HepG2 (cell line): ENCODE data around the gene PDIA6. TPM values are rescaled to one million over a fixed set of nuclear protein-coding genes. Genes with fewer than 3 reads are reported as not detected.

Experiments used
- ATAC-seq: fragments of 200-7000 bp; cut with Tn5 transposase; 3 replicates; pipeline ENCODE4 v1.9.1; 2020; ENCODE audit warnings: mild to moderate bottlenecking, moderate library complexity
- BruUV-seq: library from RNA; stranded (reverse); fragments of 400-500 nt; replicated peaks from 2 replicates; lab custom pipeline; 2021; lab: Mats Ljungman, UMichigan
- CTCF ChIA-PET: fragments of 300-600 bp; formaldehyde crosslinking; extraction: SDS; loops from one replicate; lab custom pipeline; 2021; ENCODE audit warnings: low total read pairs, inconsistent platforms, low intra/inter-chr PET ratio; lab: Yijun Ruan, JAX
- POLR2A ChIA-PET: fragments of 350-600 bp; sonication (Branson Sonifier 250); formaldehyde crosslinking; loops from one replicate; lab custom pipeline; 2020; ENCODE audit warnings: antibody characterized with exemption, inconsistent platforms; lab: Yijun Ruan, JAX
- DNase-seq: peaks from one replicate; pipeline ENCODE4 v3.0.0-alpha.2; 2015; ENCODE audit warnings: low spot score
- FAIRE-seq: peaks from 3 replicates; lab custom pipeline; 2011; peaks lifted over from hg19 to GRCh38; lab: Jason Lieb, UNC
- H2AFZ ChIP-seq: one replicate; pipeline ENCODE4 v1.6.1; 2011; ENCODE audit warnings: low read length, inconsistent platforms
- H3K27ac ChIP-seq: fragments of 300-600 bp; 3 replicates; pipeline ENCODE4 v1.8.0; 2011; ENCODE audit warnings: mixed run types, mild to moderate bottlenecking, mixed read lengths, low read length, inconsistent platforms; ENCODE audit not compliant: insufficient read depth; ENCODE audit errors: extremely low read length
- H3K27me3 ChIP-seq, 2 experiments: fragments of 200-600 bp in 1 of 2; 2 replicates in 1 of 2; 3 replicates in 1 of 2; pipeline versions ENCODE4 v1.6.0 to v1.8.0; 2011; ENCODE audit warnings: low read length in 2 of 2, mild to moderate bottlenecking in 2 of 2, moderate library complexity in 2 of 2, inconsistent platforms in 1 of 2; ENCODE audit not compliant: insufficient read depth in 2 of 2, control insufficient read depth in 1 of 2
- H3K36me3 ChIP-seq, 2 experiments: fragments of 200-600 bp in 1 of 2; replicated peaks in 1 of 2; 2 replicates in 1 of 2; 3 replicates in 1 of 2; pipeline versions ENCODE4 v1.5.1 to v1.8.0; 2011; ENCODE audit warnings: low read length in 2 of 2, inconsistent platforms in 1 of 2; ENCODE audit not compliant: insufficient read depth in 2 of 2, control insufficient read depth in 1 of 2
- H3K4me1 ChIP-seq: 2 replicates; pipeline ENCODE4 v1.5.1; 2012; ENCODE audit warnings: low read length, inconsistent platforms; ENCODE audit not compliant: insufficient read depth
- H3K4me2 ChIP-seq: 2 replicates; pipeline ENCODE4 v1.6.0; 2011; ENCODE audit warnings: low read depth, low read length, inconsistent platforms
- H3K4me3 ChIP-seq, 3 experiments: fragments of 200-600 bp in 1 of 3; sonication (generic), shearing (Covaris generic) in 1 of 3; replicated peaks in 1 of 3; 2 replicates each; pipeline ENCODE4 v1.5.1; 2011 to 2016; ENCODE audit warnings: low read length in 3 of 3, inconsistent platforms in 2 of 3, low read depth in 2 of 3, mild to moderate bottlenecking in 2 of 3, control low read depth in 1 of 3, mixed read lengths in 1 of 3; ENCODE audit not compliant: insufficient read depth in 1 of 3
- H3K79me2 ChIP-seq: one replicate; pipeline ENCODE4 v1.6.1; 2011; ENCODE audit warnings: low read length, inconsistent platforms; ENCODE audit not compliant: insufficient read depth
- H3K9ac ChIP-seq: 2 replicates; pipeline ENCODE4 v1.6.0; 2011; ENCODE audit warnings: mild to moderate bottlenecking, low read depth, low read length, inconsistent platforms; ENCODE audit not compliant: insufficient read depth
- H3K9me3 ChIP-seq: 2 replicates; pipeline ENCODE4 v1.5.1; 2012; ENCODE audit warnings: mild to moderate bottlenecking, low read length
- H4K20me1 ChIP-seq: 2 replicates; pipeline ENCODE4 v1.6.0; 2011; ENCODE audit warnings: inconsistent platforms, mild to moderate bottlenecking, low read length, moderate library complexity; ENCODE audit not compliant: insufficient read depth
- CCAR2 ChIP-seq: fragments of 200-400 bp; formaldehyde crosslinking; optimal IDR thresholded peaks from 2 replicates; pipeline ENCODE3; 2018; ENCODE audit warnings: low read depth, mild to moderate bottlenecking, low read length, moderate library complexity
- POLR2AphosphoS5 ChIP-seq: IDR thresholded peaks from 2 replicates; pipeline ENCODE4 v1.6.1; 2012; ENCODE audit warnings: low read depth, low read length
- RARA ChIP-seq: IDR thresholded peaks from 2 replicates; pipeline ENCODE4 v1.6.1; 2016; ENCODE audit warnings: missing genetic modification reagents, missing compliant biosample characterization
- ZNF180 ChIP-seq: sonication (generic); formaldehyde crosslinking; IDR thresholded peaks from 2 replicates; pipeline ENCODE4 v1.4.0; 2020; ENCODE audit warnings: low read depth, missing genetic modification reagents, borderline replicate concordance
- ZNF34 ChIP-seq: sonication (generic); formaldehyde crosslinking; IDR thresholded peaks from 2 replicates; pipeline ENCODE4 v1.4.0; 2020; ENCODE audit warnings: mild to moderate bottlenecking, missing genetic modification reagents, borderline replicate concordance
- WGBS: methylation state at CpG from one replicate; pipeline ENCODE4 v1.1.6; 2017; ENCODE audit warnings: low lambda C conversion rate; 5-methylcytosine and 5-hydroxymethylcytosine counted together
- in situ Hi-C: cut with HindIII; loops from 2 replicates; pipeline ENCODE4 v1.10.0; 2017; ENCODE audit warnings: low pct_unique_long_range_greater_than_20kb; ENCODE audit not compliant: extremely low pct_ligation_motif_present
- intact Hi-C: fragments of 100-400 bp; cut with micrococcal nuclease; formaldehyde crosslinking; loops from one replicate; pipeline ENCODE4 v1.10.0; 2022; ENCODE audit not compliant: unreplicated experiment
- polyA plus RNA-seq, 8 experiments: library from polyadenylated mRNA; depleted of rRNA in 3 of 8; stranded (reverse) in 7 of 8; unstranded in 1 of 8; fragments of >200 nt; fragmentation: Illumina TruSeq in 4 of 8; extraction: Trizol in 4 of 8; gene quantifications; 2 replicates each; pipeline versions ENCODE4 v1.2.1 to v1.2.3, GENCODE V29; 2011 to 2016; ENCODE audit warnings: low read depth in 4 of 8, missing spikeins in 1 of 8, mixed read lengths in 1 of 8; ENCODE audit not compliant: insufficient read depth in 1 of 8
- total RNA-seq, 5 experiments: library from RNA; depleted of rRNA; stranded (reverse); fragments of >200 nt; fragmentation: Illumina TruSeq; extraction: Trizol; gene quantifications; 2 replicates each; pipeline ENCODE4 v1.2.3, GENCODE V29; 2016; ENCODE audit warnings: low read depth in 1 of 5
- TF ChIP-seq, protein P1 (sequence below): sonication (generic); formaldehyde crosslinking; IDR thresholded peaks from 2 replicates; pipeline ENCODE4 v1.5.1; 2020; ENCODE audit warnings: missing genetic modification reagents, mild to moderate bottlenecking, borderline replicate concordance

PDIA6 gene
- total and polyA plus RNA-seq, 2 of the 13 experiments (the other 11 are each of a cell fraction or from before 2014, with no cell fraction given), result 586 to 642 TPM

GRCh38 chr2:10786240-10786982, 26.2 kb downstream of the PDIA6 start:
- Histone ChIP-seq H3K4me3 (no peak overlapping the region), H3K4me1 (peaks cover 20% of the 10 kb centered on the region), H3K4me2 (no peak overlapping the region), H3K9me3 (no peaks in the 10 kb centered on the region), H3K27ac (no peak overlapping the region), H2AFZ (no peak overlapping the region), H4K20me1 (peaks cover 11% of the 10 kb centered on the region), H3K36me3 (peaks cover 43 to 95% of the 10 kb centered on the region in 2 experiments), H3K27me3 (no peaks in the 10 kb centered on the region), H3K79me2 (peaks cover 2% of the 10 kb centered on the region), H3K9ac (no peak overlapping the region)
- DNase-seq, result no peak
- CTCF ChIA-PET, result no interaction called here
- in situ Hi-C loops (no loop called here), intact Hi-C loops (no loop called here)
- ATAC-seq, result no peak; the same call in 2 of the 3 replicates
- POLR2A ChIA-PET, result no interaction called here
- 93% methylated on average over 12 of the region's 12 CpGs for WGBS
- FAIRE-seq, result no peak
- TF ChIP-seq ZNF34 (CRISPR knock-in tag) (no peak), POLR2AphosphoS5 (no peak), RARA (CRISPR knock-in tag) (no peak), CCAR2 (no peak), ZNF180 (no peak)
- TF ChIP-seq, protein P1, sequence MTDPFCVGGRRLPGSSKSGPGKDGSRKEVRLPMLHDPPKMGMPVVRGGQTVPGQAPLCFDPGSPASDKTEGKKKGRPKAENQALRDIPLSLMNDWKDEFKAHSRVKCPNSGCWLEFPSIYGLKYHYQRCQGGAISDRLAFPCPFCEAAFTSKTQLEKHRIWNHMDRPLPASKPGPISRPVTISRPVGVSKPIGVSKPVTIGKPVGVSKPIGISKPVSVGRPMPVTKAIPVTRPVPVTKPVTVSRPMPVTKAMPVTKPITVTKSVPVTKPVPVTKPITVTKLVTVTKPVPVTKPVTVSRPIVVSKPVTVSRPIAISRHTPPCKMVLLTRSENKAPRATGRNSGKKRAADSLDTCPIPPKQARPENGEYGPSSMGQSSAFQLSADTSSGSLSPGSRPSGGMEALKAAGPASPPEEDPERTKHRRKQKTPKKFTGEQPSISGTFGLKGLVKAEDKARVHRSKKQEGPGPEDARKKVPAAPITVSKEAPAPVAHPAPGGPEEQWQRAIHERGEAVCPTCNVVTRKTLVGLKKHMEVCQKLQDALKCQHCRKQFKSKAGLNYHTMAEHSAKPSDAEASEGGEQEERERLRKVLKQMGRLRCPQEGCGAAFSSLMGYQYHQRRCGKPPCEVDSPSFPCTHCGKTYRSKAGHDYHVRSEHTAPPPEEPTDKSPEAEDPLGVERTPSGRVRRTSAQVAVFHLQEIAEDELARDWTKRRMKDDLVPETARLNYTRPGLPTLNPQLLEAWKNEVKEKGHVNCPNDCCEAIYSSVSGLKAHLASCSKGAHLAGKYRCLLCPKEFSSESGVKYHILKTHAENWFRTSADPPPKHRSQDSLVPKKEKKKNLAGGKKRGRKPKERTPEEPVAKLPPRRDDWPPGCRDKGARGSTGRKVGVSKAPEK (CRISPR knock-in tag), result no peak
- no TSS peak for BruUV-seq
